Sigmoid colon (tissue), 4 donors: Measurements from ENCODE around the gene CCNI.
A peak's percentile ranks its signal among the peaks of the same experiment; 100 is the strongest.

Experiments used
- CTCF ChIP-seq, 4 experiments: fragments of 450-650 bp in 3 of 4; fragments of 200-600 bp in 1 of 4; IDR thresholded peaks; one replicate each; pipeline ENCODE4 v1.5.1; 2016 to 2019; ENCODE audit warnings: antibody characterized with exemption in 4 of 4, mild to moderate bottlenecking in 3 of 4, moderate library complexity in 2 of 4
- POLR2A ChIP-seq, 2 donors: fragments of 450-650 bp; IDR thresholded peaks; one replicate each; pipeline ENCODE4 v1.6.1; 2016; ENCODE audit warnings: antibody characterized with exemption in 2 of 2, mild to moderate bottlenecking in 2 of 2, moderate library complexity in 2 of 2
- POLR2AphosphoS5 ChIP-seq, 4 donors: sonication (generic); formaldehyde crosslinking; IDR thresholded peaks; one replicate each; pipeline ENCODE4 v1.6.1; 2017; ENCODE audit warnings: antibody characterized with exemption in 4 of 4

- TF ChIP-seq CTCF (IDR thresholded peaks at IDR 0.05) (peak in 1 of 4 experiments; percentile 15), POLR2A (IDR thresholded peaks at IDR 0.05) (no peak), POLR2AphosphoS5 (IDR thresholded peaks at IDR 0.05) (no peak)
Measured at GRCh38 chr4:77045490-77045889, 30.3 kb downstream of the CCNI start.
